ENCODE measurements around the gene UTY.

The UTY gene

GRCh38 chrY:13343307-13343946 is 136.4 kb downstream of the UTY start:
- H3K4me3 ChIP-seq (ENCODE audit: low read depth, low read length) = no peak overlapping the region
- TF ChIP-seq CTCF (IDR thresholded peaks at IDR 0.05; ENCODE audit: low read depth, low read length, missing control alignments) = peak; percentile 66
- DNase-seq (ENCODE audit: low read depth) = no peak

- no peak for DNase-seq (ENCODE audit: low read depth)
- H3K4me3 ChIP-seq (ENCODE audit: low read depth, low read length) = no peak overlapping the region
Observed at GRCh38 chrY:13339939-13340338, 139.9 kb downstream of the UTY start.

GRCh38 chrY:13339381-13339780 is 140.5 kb downstream of the UTY start:
- TF ChIP-seq CTCF (IDR thresholded peaks at IDR 0.05; ENCODE audit: low read depth, low read length, missing control alignments) = no peak
- no peak for DNase-seq (ENCODE audit: low read depth)
- H3K4me3 ChIP-seq (ENCODE audit: low read depth, low read length) = no peak overlapping the region

More at GRCh38 chrY:13339939-13340338, 139.9 kb downstream of the UTY start:
- TF ChIP-seq CTCF (IDR thresholded peaks at IDR 0.05; ENCODE audit: low read depth, low read length, missing control alignments) = no peak

- H3K4me3 ChIP-seq (ENCODE audit: low read depth, low read length) = no peak overlapping the region
- no peak for DNase-seq (ENCODE audit: low read depth)
- no peak for TF ChIP-seq CTCF (IDR thresholded peaks at IDR 0.05; ENCODE audit: low read depth, low read length, missing control alignments)
Observed at GRCh38 chrY:13338711-13339110, 141.1 kb downstream of the UTY start.

GRCh38 chrY:13337934-13338333 is 141.9 kb downstream of the UTY start:
- no peak for TF ChIP-seq CTCF (IDR thresholded peaks at IDR 0.05; ENCODE audit: low read depth, low read length, missing control alignments)
- DNase-seq (ENCODE audit: low read depth) = no peak
- no peak overlapping the region for H3K4me3 ChIP-seq (ENCODE audit: low read depth, low read length)

- no peak for DNase-seq (ENCODE audit: low read depth)
- no peak overlapping the region for H3K4me3 ChIP-seq (ENCODE audit: low read depth, low read length)
- TF ChIP-seq CTCF (IDR thresholded peaks at IDR 0.05; ENCODE audit: low read depth, low read length, missing control alignments) = no peak
Observed at GRCh38 chrY:13333791-13334190, 146.0 kb downstream of the UTY start.

- no peak for DNase-seq (ENCODE audit: low read depth)
- TF ChIP-seq CTCF (IDR thresholded peaks at IDR 0.05; ENCODE audit: low read depth, low read length, missing control alignments) = no peak
- H3K4me3 ChIP-seq (ENCODE audit: low read depth, low read length) = no peak overlapping the region
Observed at GRCh38 chrY:13330651-13331050, 149.2 kb downstream of the UTY start.

Measured in GM12864 (cell line).